GM18502 (cell line): Measurements from ENCODE around the gene PPP2R5D.

Experiments used
- ATAC-seq: cut with Tn5 transposase; IDR thresholded peaks from one replicate; pipeline ENCODE4 v1.9.1; 2021; ENCODE audit warnings: mild to moderate bottlenecking; ENCODE audit not compliant: unreplicated experiment, poor library complexity

The PPP2R5D gene

GRCh38 chr6:42963179-42963854 lies 21.1 kb upstream of the PPP2R5D start:
- ATAC-seq = no peak

GRCh38 chr6:42963855-42964605 lies 20.3 kb upstream of the PPP2R5D start:
- ATAC-seq = no peak

- no peak for ATAC-seq
Observed at GRCh38 chr6:42966571-42966970, 17.8 kb upstream of the PPP2R5D start.

- ATAC-seq = no peak
Observed at GRCh38 chr6:42967228-42967627, 17.1 kb upstream of the PPP2R5D start.

- no peak for ATAC-seq
Observed at GRCh38 chr6:42968126-42968701, 16.2 kb upstream of the PPP2R5D start.

GRCh38 chr6:42968783-42969182 lies 15.6 kb upstream of the PPP2R5D start:
- ATAC-seq = no peak

- no peak for ATAC-seq
Observed at GRCh38 chr6:42969431-42969830, 14.9 kb upstream of the PPP2R5D start.

- ATAC-seq = no peak
Observed at GRCh38 chr6:42969934-42970333, 14.4 kb upstream of the PPP2R5D start.

GRCh38 chr6:42970871-42971612 lies 13.3 kb upstream of the PPP2R5D start:
- ATAC-seq = no peak

GRCh38 chr6:42971746-42972327 lies 12.5 kb upstream of the PPP2R5D start:
- no peak for ATAC-seq

GRCh38 chr6:42973926-42974325 lies 10.4 kb upstream of the PPP2R5D start:
- ATAC-seq = no peak

- ATAC-seq = no peak
Observed at GRCh38 chr6:42974919-42975505, 9.4 kb upstream of the PPP2R5D start.

GRCh38 chr6:42978487-42978838 lies 5.9 kb upstream of the PPP2R5D start:
- ATAC-seq = peak; percentile 38

- ATAC-seq = peak; percentile 87
Observed at GRCh38 chr6:42978839-42979522, 5.4 kb upstream of the PPP2R5D start, which contains the start of gene PEX6. PEX6 (minus strand) TSS chr6:42979181; CDS start chr6:42979150, 31 bp downstream.

- ATAC-seq = peak; percentile 11
Observed at GRCh38 chr6:42979523-42980177, 4.7 kb upstream of the PPP2R5D start.

GRCh38 chr6:42981836-42982235 lies 2.5 kb upstream of the PPP2R5D start:
- no peak for ATAC-seq

GRCh38 chr6:42984924-42985475 lies 630 bp downstream of the PPP2R5D start:
- no peak for ATAC-seq

- no peak for ATAC-seq
Observed at GRCh38 chr6:42987533-42988451, 3.4 kb downstream of the PPP2R5D start.
